Colonic mucosa (tissue), 4 donors: ENCODE data around the gene MCRIP1. TPM values are rescaled to one million over a fixed set of nuclear protein-coding genes. Genes with fewer than 3 reads are reported as not detected.
A peak's percentile ranks its signal among the peaks of the same experiment; 100 is the strongest.

Experiments used
- DNase-seq: peaks from one replicate; pipeline ENCODE4 v3.0.0-alpha.2; 2020
- H3K27ac ChIP-seq: fragments of 200-600 bp; one replicate; pipeline ENCODE4 v1.8.0; 2021
- H3K27me3 ChIP-seq: fragments of 200-600 bp; one replicate; pipeline ENCODE4 v1.8.0; 2021
- H3K36me3 ChIP-seq: fragments of 200-600 bp; one replicate; pipeline ENCODE4 v1.8.0; 2021
- H3K4me1 ChIP-seq: fragments of 200-600 bp; one replicate; pipeline ENCODE4 v1.8.0; 2021; ENCODE audit warnings: mild to moderate bottlenecking
- H3K4me3 ChIP-seq: fragments of 200-600 bp; one replicate; pipeline ENCODE4 v1.8.0; 2021
- H3K9ac ChIP-seq, 2 donors: one replicate each; pipeline ENCODE4 v1.7.0; 2013; ENCODE audit warnings: control low read depth in 2 of 2, low read depth in 2 of 2, low read length in 2 of 2
- H3K9me3 ChIP-seq: fragments of 200-600 bp; one replicate; pipeline ENCODE4 v1.8.0; 2021
- CTCF ChIP-seq: fragments of 200-600 bp; IDR thresholded peaks from one replicate; pipeline ENCODE4 v1.8.0; 2022; ENCODE audit warnings: antibody characterized with exemption, mild to moderate bottlenecking
- intact Hi-C: fragments of 100-400 bp; cut with DNase I; formaldehyde crosslinking; loops from one replicate; pipeline ENCODE4 v1.14.1; 2022
- total RNA-seq, 2 donors: library from RNA; stranded (reverse); fragmentation: NEBNext Ultra II Directional in 1 of 2; extraction: Animal tissue kit (Norgen Biotek cat#: 25700) in 1 of 2; gene quantifications; one replicate each; pipeline ENCODE4 v1.2.1, GENCODE V29; 2021
- donor health status: healthy.
- donor health status: DM: no; HTN: no; CAD: no.
- donor health status: DM: no; HTN: no; CAD: no.

MCRIP1 gene
- total RNA-seq, 2 donors from 2014 or later, result 25.9 to 26.2 TPM

- no peaks in the 10 kb centered on the region for H3K27me3 ChIP-seq
- no peaks in the 10 kb centered on the region for H3K36me3 ChIP-seq
- peak; percentile 81 for DNase-seq
- intact Hi-C loops, result no loop called here
- no peak for TF ChIP-seq CTCF
- peaks cover 4% of the 10 kb centered on the region for H3K4me1 ChIP-seq
- no peaks in the 10 kb centered on the region for H3K9me3 ChIP-seq
- H3K9ac ChIP-seq, result peak overlapping the region in 1 of 2 donors; percentile 36
- no peak overlapping the region for H3K27ac ChIP-seq
- no peak overlapping the region for H3K4me3 ChIP-seq
Observed at GRCh38 chr17:81815646-81815986, 17.5 kb downstream of the MCRIP1 start.

GRCh38 chr17:81814748-81815645 lies 18.1 kb downstream of the MCRIP1 start:
- no peaks in the 10 kb centered on the region for H3K9me3 ChIP-seq
- no peak overlapping the region for H3K4me3 ChIP-seq
- intact Hi-C loops, result no loop called here
- H3K4me1 ChIP-seq, result peaks cover 4% of the 10 kb centered on the region
- peak overlapping the region in 1 of 2 donors; percentile 36 for H3K9ac ChIP-seq
- no peak for DNase-seq
- no peaks in the 10 kb centered on the region for H3K27me3 ChIP-seq
- H3K36me3 ChIP-seq, result no peaks in the 10 kb centered on the region
- H3K27ac ChIP-seq, result no peak overlapping the region
- TF ChIP-seq CTCF, result no peak

- no peak overlapping the region for H3K27ac ChIP-seq
- H3K27me3 ChIP-seq, result no peaks in the 10 kb centered on the region
- no peak for TF ChIP-seq CTCF
- H3K4me3 ChIP-seq, result no peak overlapping the region
- no peaks in the 10 kb centered on the region for H3K36me3 ChIP-seq
- no peak for DNase-seq
- peaks cover 4% of the 10 kb centered on the region for H3K4me1 ChIP-seq
- no peak overlapping the region for H3K9ac ChIP-seq
- no peaks in the 10 kb centered on the region for H3K9me3 ChIP-seq
- intact Hi-C loops, result no loop called here
Observed at GRCh38 chr17:81813861-81814683, 19.0 kb downstream of the MCRIP1 start.

- H3K27me3 ChIP-seq, result no peaks in the 10 kb centered on the region
- no peak overlapping the region for H3K9ac ChIP-seq
- no peak for DNase-seq
Observed at GRCh38 chr17:81813371-81813684, 19.8 kb downstream of the MCRIP1 start.

More at GRCh38 chr17:81813371-81813684, 19.8 kb downstream of the MCRIP1 start:
- no peaks in the 10 kb centered on the region for H3K36me3 ChIP-seq
- no peak for TF ChIP-seq CTCF
- H3K27ac ChIP-seq, result no peak overlapping the region
- peaks cover 4% of the 10 kb centered on the region for H3K4me1 ChIP-seq
- H3K4me3 ChIP-seq, result no peak overlapping the region
- H3K9me3 ChIP-seq, result no peaks in the 10 kb centered on the region
- intact Hi-C loops, result no loop called here
